ENCODE data around the gene A3GALT2. TPM values are rescaled to one million over a fixed set of nuclear protein-coding genes. Genes with fewer than 3 reads are reported as not detected.

Gene A3GALT2
- total RNA-seq, 1 experiment from 2014 or later, result not detected

DNA sequence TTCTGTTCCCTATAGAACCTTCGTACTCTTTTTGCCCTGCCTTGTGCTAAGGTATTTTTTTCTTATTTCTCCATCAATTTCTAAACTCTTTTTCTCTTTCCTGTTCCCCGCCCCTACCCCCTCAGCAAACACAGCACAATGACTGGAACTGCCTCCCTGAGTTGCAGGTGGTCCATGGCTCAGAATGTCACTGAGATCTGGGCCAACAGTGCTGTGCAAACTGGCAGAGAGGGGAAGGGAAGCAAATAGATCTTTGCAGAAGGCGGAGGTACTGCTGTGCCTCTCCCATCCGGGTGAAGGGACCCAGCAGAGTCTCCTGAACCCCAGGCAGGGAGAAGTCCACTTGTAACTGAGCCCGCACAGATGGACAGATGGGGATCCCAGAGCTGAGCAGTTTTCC, 32.6 kb upstream of the A3GALT2 start:
- Histone ChIP-seq H3K4me2 (no peak overlapping the region), H3K4me3 (no peak overlapping the region), H3K36me3 (ENCODE audit: low read depth) (no peaks in the 10 kb centered on the region), H3K27ac (no peak overlapping the region), H2AFZ (no peak overlapping the region), H3K4me1 (replicated peaks; ENCODE audit: insufficient read depth) (peaks cover 22% of the 10 kb centered on the region), H3K9me3 (ENCODE audit: insufficient read depth, low read depth) (no peaks in the 10 kb centered on the region), H3K9me2 (ENCODE audit: insufficient read depth) (no peaks in the 10 kb centered on the region), H4K20me1 (ENCODE audit: insufficient read depth) (no peaks in the 10 kb centered on the region), H3F3A (ENCODE audit: insufficient read depth, low read depth) (peaks cover 10% of the 10 kb centered on the region), H3K27me3 (ENCODE audit: insufficient read depth, low read depth) (no peaks in the 10 kb centered on the region), H3K79me2 (ENCODE audit: low read depth) (peaks cover 28% of the 10 kb centered on the region)
- no TSS peak for BruUV-seq (replicated peaks)
- TF ChIP-seq EZH2 (IDR thresholded peaks at IDR 0.05; ENCODE audit: low read depth), result no peak
- TF ChIP-seq, protein P1, sequence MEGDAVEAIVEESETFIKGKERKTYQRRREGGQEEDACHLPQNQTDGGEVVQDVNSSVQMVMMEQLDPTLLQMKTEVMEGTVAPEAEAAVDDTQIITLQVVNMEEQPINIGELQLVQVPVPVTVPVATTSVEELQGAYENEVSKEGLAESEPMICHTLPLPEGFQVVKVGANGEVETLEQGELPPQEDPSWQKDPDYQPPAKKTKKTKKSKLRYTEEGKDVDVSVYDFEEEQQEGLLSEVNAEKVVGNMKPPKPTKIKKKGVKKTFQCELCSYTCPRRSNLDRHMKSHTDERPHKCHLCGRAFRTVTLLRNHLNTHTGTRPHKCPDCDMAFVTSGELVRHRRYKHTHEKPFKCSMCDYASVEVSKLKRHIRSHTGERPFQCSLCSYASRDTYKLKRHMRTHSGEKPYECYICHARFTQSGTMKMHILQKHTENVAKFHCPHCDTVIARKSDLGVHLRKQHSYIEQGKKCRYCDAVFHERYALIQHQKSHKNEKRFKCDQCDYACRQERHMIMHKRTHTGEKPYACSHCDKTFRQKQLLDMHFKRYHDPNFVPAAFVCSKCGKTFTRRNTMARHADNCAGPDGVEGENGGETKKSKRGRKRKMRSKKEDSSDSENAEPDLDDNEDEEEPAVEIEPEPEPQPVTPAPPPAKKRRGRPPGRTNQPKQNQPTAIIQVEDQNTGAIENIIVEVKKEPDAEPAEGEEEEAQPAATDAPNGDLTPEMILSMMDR (conservative IDR thresholded peaks at IDR 0.05), result no peak
- ChIA-PET CTCF (no interaction called here), POLR2A (ENCODE audit: unreplicated experiment) (no interaction called here)
- DNase-seq, result no peak
- intact Hi-C loops (cut with micrococcal nuclease; ENCODE audit: unreplicated experiment), result loop anchor here (5.0 kb wide), 1 partner anchor 119 kb away; the partner anchor contains the start of gene ZSCAN20

DNA sequence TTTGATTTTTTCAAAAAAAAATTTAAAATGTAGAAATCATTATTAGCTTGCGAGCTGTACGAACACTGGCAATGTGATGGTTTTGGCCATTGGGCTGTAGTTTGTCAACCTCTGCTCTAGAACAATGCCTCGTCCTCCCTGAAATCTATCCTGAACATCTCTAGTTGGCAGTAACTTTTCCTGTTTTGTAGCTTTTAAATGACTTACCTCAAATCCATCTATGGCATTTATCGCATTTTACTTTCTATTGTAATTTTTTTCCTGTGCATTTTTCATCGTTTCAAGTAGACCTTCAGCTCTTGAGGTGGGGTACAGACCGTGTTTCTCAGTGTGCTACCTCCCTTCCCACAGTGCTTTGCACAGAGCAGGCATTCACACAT, 30.4 kb upstream of the A3GALT2 start:
- Histone ChIP-seq H3K27ac (no peak overlapping the region), H3K27me3 (ENCODE audit: insufficient read depth, low read depth) (no peaks in the 10 kb centered on the region), H3K4me3 (peak overlapping the region; percentile 79; the same call in 1 of the 2 replicates), H4K20me1 (ENCODE audit: insufficient read depth) (no peaks in the 10 kb centered on the region; the same call in 1 of the 2 replicates), H3K9me2 (ENCODE audit: insufficient read depth) (no peaks in the 10 kb centered on the region), H3K36me3 (ENCODE audit: low read depth) (no peaks in the 10 kb centered on the region), H3K4me1 (replicated peaks; ENCODE audit: insufficient read depth) (peaks cover 40% of the 10 kb centered on the region), H3K9me3 (ENCODE audit: insufficient read depth, low read depth) (no peaks in the 10 kb centered on the region), H3K4me2 (peak overlapping the region; percentile 93), H3F3A (ENCODE audit: insufficient read depth, low read depth) (peaks cover 31% of the 10 kb centered on the region), H2AFZ (no peak overlapping the region), H3K79me2 (ENCODE audit: low read depth) (peaks cover 49% of the 10 kb centered on the region)
- DNase-seq, result no peak
- intact Hi-C loops (cut with micrococcal nuclease; ENCODE audit: unreplicated experiment), result loop anchor here (5.0 kb wide), 1 partner anchor 121 kb away; the partner anchor contains the start of gene ZSCAN20
- TF ChIP-seq EZH2 (IDR thresholded peaks at IDR 0.05; ENCODE audit: low read depth), result no peak
- TF ChIP-seq, protein P1 (conservative IDR thresholded peaks at IDR 0.05), result no peak
- ChIA-PET POLR2A (ENCODE audit: unreplicated experiment) (no interaction called here), CTCF (no interaction called here)
- BruUV-seq (replicated peaks), result no TSS peak

DNA sequence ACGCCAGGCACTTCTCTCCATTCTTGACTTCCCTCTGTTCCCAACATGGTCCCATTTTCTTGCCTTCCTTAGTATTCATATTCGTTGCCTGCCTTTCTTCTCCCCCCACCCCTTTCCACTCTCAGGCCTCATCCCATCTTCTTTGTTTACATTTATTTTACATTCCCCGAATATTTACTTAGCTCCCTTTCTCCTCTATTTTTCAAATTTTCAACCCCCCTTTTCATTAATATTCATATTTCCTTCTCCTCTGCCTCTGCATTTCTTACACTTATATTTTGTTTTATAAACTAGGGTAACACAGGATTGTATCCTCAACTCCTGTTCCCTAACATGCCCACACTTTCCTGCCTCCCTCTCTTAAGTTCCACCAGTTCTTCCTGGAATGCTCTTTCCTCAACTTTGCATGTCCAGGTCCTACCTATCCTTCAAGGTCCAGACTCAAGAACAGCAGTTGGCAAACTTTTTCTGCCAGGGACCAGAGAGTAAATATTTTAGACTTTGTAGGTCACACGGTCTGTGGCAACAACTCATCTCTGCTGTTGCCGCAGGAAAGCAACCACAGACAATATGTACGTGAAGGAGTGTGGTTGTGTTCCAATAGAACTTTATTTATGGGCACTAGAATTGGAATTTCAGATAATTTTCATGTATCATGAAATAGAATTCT, 29.8 kb upstream of the A3GALT2 start:
- Histone ChIP-seq H4K20me1 (ENCODE audit: insufficient read depth) (no peaks in the 10 kb centered on the region; the same call in 1 of the 2 replicates), H3K4me3 (peak overlapping the region; percentile 79), H3K4me1 (replicated peaks; ENCODE audit: insufficient read depth) (peaks cover 46% of the 10 kb centered on the region), H3K79me2 (ENCODE audit: low read depth) (peaks cover 55% of the 10 kb centered on the region), H3K4me2 (peak overlapping the region; percentile 93), H3K27ac (peak overlapping the region; percentile 67), H3K36me3 (ENCODE audit: low read depth) (no peaks in the 10 kb centered on the region), H2AFZ (peak overlapping the region; percentile 92), H3K9me2 (ENCODE audit: insufficient read depth) (no peaks in the 10 kb centered on the region), H3K27me3 (ENCODE audit: insufficient read depth, low read depth) (no peaks in the 10 kb centered on the region), H3K9me3 (ENCODE audit: insufficient read depth, low read depth) (no peaks in the 10 kb centered on the region), H3F3A (ENCODE audit: insufficient read depth, low read depth) (peaks cover 32% of the 10 kb centered on the region)
- BruUV-seq (replicated peaks), result no TSS peak
- TF ChIP-seq, protein P1 (conservative IDR thresholded peaks at IDR 0.05), result no peak
- no peak for TF ChIP-seq EZH2 (IDR thresholded peaks at IDR 0.05; ENCODE audit: low read depth)
- ChIA-PET POLR2A (ENCODE audit: unreplicated experiment) (interaction anchor here (0.5 kb wide), 1 partner anchor 12 kb away, joined by 3 read pairs; no protein-coding TSS in a partner anchor), CTCF (no interaction called here)
- DNase-seq, result no peak
- intact Hi-C loops (cut with micrococcal nuclease; ENCODE audit: unreplicated experiment), result loop anchor here (5.0 kb wide), 1 partner anchor 122 kb away; the partner anchor contains the start of gene ZSCAN20

All from PC-9 (cell line).